Activated CD4-positive, alpha-beta T cell treated with anti-CD3 and anti-CD28 coated beads, Interleukin-2, amount 50 U/mL, for 24 hours (primary cell): ENCODE results near the gene ARHGEF7.
"Not testable (repeated sequence)": the region's sequence is repeated elsewhere in the genome, so short reads cannot be mapped to it uniquely, and the experiment has no call there.

Experiments
- DNase-seq, 2 donors: peaks; one replicate each; pipeline ENCODE4 v3.0.0-alpha.2; 2020; ENCODE audit warnings: low read depth in 1 of 2, low spot score in 1 of 2

The ARHGEF7 gene

GRCh38 chr13:111251646-111252445 lies 136.7 kb downstream of the ARHGEF7 start:
- DNase-seq: no peak

GRCh38 chr13:111252446-111253364 lies 137.6 kb downstream of the ARHGEF7 start:
- no peak for DNase-seq

- DNase-seq: no peak
These were observed 138.3 kb downstream of the ARHGEF7 start for GRCh38 chr13:111253365-111253872.

- no peak for DNase-seq
These were observed 140.2 kb downstream of the ARHGEF7 start for GRCh38 chr13:111255228-111255790.

GRCh38 chr13:111256458-111256857 lies 141.3 kb downstream of the ARHGEF7 start:
- DNase-seq: no peak

GRCh38 chr13:111256946-111257345 lies 141.8 kb downstream of the ARHGEF7 start:
- DNase-seq: no peak

- not testable (repeated sequence) for DNase-seq
These were observed 142.8 kb downstream of the ARHGEF7 start for GRCh38 chr13:111257899-111258298.

- DNase-seq: no peak
These were observed 143.5 kb downstream of the ARHGEF7 start for GRCh38 chr13:111258637-111259036.

GRCh38 chr13:111259058-111259457 lies 143.9 kb downstream of the ARHGEF7 start:
- DNase-seq: no peak

- no peak for DNase-seq
These were observed 146.2 kb downstream of the ARHGEF7 start for GRCh38 chr13:111261326-111261725.

- no peak for DNase-seq
These were observed 147.2 kb downstream of the ARHGEF7 start for GRCh38 chr13:111262281-111262680.

GRCh38 chr13:111262715-111263114 lies 147.6 kb downstream of the ARHGEF7 start:
- no peak for DNase-seq

- no peak for DNase-seq
These were observed 148.5 kb downstream of the ARHGEF7 start for GRCh38 chr13:111263566-111263965.

- no peak for DNase-seq
These were observed 150.0 kb downstream of the ARHGEF7 start for GRCh38 chr13:111265006-111265700.

- DNase-seq: no peak
These were observed 150.6 kb downstream of the ARHGEF7 start for GRCh38 chr13:111265701-111266035.

- no peak for DNase-seq
These were observed 152.1 kb downstream of the ARHGEF7 start for GRCh38 chr13:111267205-111267604.

- no peak for DNase-seq
These were observed 152.7 kb downstream of the ARHGEF7 start for GRCh38 chr13:111267784-111268183.

- no peak for DNase-seq
These were observed 154.4 kb downstream of the ARHGEF7 start for GRCh38 chr13:111269508-111269907.

- DNase-seq: no peak
These were observed 155.0 kb downstream of the ARHGEF7 start for GRCh38 chr13:111270126-111270525.

GRCh38 chr13:111270765-111271698 lies 155.9 kb downstream of the ARHGEF7 start:
- DNase-seq: no peak
